Posterior cingulate gyrus (tissue), 11 donors: ENCODE data around the gene GJC1.

ENCODE experiments used
- DNase-seq, 10 donors: peaks; one replicate each; pipeline versions ENCODE4 v3.0.0 to v3.0.0-alpha.2; 2020 to 2021; ENCODE audit warnings: mixed read lengths in 3 of 10
- intact Hi-C: fragments of 100-400 bp; cut with DNase I; formaldehyde crosslinking; loops from one replicate; pipeline ENCODE4 v1.15.1; 2023

The GJC1 gene

DNA sequence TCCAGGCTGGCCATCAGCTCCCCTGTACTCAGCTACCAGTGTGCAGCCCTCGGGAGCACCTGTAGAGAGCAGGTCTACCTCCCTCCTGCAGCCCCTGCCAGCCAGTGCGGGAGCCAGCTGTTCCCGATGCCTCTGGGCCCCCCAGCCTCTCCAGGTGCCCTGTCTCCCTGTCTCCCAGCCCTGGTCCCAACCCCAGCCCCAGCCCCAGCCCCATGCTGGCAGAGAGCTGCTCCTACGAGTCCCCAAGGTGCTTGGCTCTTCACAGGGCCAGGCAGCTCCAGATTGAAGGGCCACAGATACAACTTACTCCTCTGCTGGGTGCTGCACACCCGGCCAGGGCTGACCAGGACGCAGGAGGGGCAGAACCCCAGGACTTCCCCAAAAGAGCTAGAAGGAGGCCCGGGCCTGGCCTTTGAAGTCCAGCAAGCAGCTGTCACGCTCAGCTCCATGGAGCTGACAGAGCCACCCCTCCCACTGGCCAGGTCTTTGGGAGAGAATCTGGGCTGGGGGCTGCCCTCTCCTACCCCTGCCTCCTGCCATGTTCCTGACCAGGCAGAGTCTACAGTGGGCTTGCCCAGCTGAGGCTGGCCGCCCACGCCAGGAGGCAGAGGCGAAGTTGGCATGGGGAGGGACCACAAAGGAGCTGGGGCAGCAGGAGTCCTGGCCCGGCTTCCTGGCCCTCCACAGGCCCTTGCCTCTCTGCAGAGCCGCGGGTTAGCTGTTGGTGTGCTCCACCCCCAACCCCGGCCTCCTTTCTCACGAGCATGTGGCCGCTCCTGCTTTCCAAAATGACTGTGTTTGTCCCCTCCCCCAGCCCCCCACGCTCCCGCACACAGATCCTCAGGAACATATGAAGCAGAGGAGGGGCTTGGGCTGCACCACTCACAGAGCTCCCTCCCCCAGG, 80.8 kb downstream of the GJC1 start:
- peak in 8 of 10 donors; percentile 22 to 92 (median 67) for DNase-seq

More for the DNA sequence above, 80.8 kb downstream of the GJC1 start:
- intact Hi-C loops: no loop called here
